Measurements from ENCODE around the gene NUTM1. TPM values are rescaled to one million over a fixed set of nuclear protein-coding genes. Genes with fewer than 3 reads are reported as not detected.
"Not testable (repeated sequence)": the region's sequence is repeated elsewhere in the genome, so short reads cannot be mapped to it uniquely, and the experiment has no call there.

Gene NUTM1
- total RNA-seq, 1 donor from 2014 or later = not detected

DNA sequence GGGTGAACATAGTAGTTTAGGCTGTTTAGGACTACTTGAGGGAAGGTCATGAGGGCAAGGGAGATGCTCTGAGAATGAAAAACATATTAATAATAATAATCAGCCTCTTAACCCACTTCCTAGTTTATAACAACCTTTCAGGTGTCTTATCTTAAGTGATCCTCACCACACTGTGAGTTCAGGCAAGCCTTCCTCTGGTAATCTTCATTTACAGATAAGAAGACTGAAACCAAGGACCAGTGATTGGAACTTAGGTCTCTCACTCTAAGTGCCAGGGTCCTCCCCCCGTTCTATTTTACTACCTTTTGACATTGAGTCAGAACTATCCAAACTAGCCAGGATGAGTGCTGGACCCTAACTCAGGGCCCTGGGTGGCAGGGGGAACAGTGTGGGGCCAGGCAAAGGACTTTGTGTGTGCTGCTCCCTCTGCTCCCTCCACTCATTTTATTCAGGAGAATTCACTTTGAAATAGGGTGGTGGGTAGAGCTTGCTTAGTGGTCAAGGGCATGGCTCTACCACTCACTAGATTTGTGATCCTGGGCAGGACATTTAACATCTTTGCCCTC is 5.7 kb downstream of the NUTM1 start:
- Mint-ChIP-seq H3K4me3 (no peak overlapping the region), H3K36me3 (ENCODE audit: low read depth) (no peaks in the 10 kb centered on the region), H3K4me1 (no peaks in the 10 kb centered on the region), H3K27ac (ENCODE audit: unreplicated experiment) (no peak overlapping the region), H3K9me3 (no peaks in the 10 kb centered on the region), H3K27me3 (ENCODE audit: low read depth) (peaks cover 5% of the 10 kb centered on the region)
- TF ChIP-seq, protein P1, sequence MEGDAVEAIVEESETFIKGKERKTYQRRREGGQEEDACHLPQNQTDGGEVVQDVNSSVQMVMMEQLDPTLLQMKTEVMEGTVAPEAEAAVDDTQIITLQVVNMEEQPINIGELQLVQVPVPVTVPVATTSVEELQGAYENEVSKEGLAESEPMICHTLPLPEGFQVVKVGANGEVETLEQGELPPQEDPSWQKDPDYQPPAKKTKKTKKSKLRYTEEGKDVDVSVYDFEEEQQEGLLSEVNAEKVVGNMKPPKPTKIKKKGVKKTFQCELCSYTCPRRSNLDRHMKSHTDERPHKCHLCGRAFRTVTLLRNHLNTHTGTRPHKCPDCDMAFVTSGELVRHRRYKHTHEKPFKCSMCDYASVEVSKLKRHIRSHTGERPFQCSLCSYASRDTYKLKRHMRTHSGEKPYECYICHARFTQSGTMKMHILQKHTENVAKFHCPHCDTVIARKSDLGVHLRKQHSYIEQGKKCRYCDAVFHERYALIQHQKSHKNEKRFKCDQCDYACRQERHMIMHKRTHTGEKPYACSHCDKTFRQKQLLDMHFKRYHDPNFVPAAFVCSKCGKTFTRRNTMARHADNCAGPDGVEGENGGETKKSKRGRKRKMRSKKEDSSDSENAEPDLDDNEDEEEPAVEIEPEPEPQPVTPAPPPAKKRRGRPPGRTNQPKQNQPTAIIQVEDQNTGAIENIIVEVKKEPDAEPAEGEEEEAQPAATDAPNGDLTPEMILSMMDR (conservative IDR thresholded peaks at IDR 0.05) = no peak
- DNase-seq (ENCODE audit: low read depth, low spot score) = no peak

DNA sequence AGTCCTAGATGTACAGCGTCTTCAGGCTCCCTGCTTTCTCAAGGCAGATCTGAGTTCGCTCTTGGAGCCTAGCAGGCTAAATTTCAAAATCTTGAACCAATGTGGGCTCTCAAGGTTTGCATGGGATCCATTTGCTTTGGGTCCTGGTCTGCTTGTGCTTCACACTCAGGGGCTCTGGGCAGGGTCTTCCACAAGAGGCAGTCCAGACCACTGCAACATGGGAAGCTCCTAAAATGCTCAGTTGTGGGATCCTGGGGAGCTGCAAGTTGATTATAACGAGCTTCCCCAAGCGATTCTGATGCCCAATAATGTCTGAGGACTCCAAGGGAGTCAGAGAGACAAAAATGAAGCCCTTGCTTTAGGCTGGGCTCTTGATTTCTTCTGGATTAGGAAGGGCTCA is 6.7 kb downstream of the NUTM1 start:
- H3K4me1 Mint-ChIP-seq = no peaks in the 10 kb centered on the region

DNA sequence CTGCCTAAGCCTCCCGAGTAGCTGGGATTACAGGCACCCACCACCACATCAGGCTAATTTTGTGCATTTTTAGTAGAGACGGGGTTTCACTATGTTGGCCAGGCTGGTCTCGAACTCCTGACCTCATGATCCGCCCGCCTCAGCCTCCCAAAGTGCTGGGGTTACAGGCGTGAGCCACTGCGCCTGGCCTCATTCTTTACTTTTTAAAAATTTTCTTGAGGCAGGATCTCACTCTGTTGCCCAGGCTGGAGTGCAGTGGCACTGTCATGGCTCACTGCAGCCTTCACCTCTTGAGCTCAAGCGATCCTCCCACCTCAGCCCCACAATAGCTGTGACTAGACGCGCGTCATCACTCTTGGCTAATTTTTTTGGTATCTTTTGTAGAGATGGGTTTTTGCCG is 9.9 kb downstream of the NUTM1 start:
- not testable (repeated sequence) for H3K9me3 Mint-ChIP-seq; H3K27ac Mint-ChIP-seq (ENCODE audit: unreplicated experiment); H3K4me1 Mint-ChIP-seq; H3K36me3 Mint-ChIP-seq (ENCODE audit: low read depth); DNase-seq (ENCODE audit: low read depth, low spot score); H3K27me3 Mint-ChIP-seq (ENCODE audit: low read depth); H3K4me3 Mint-ChIP-seq

More for the DNA sequence above, 6.7 kb downstream of the NUTM1 start:
- peaks cover 5% of the 10 kb centered on the region for H3K27me3 Mint-ChIP-seq (ENCODE audit: low read depth)
- H3K27ac Mint-ChIP-seq (ENCODE audit: unreplicated experiment) = no peak overlapping the region
- no peak overlapping the region for H3K4me3 Mint-ChIP-seq
- no peak for DNase-seq (ENCODE audit: low read depth, low spot score)
- no peaks in the 10 kb centered on the region for H3K9me3 Mint-ChIP-seq
- TF ChIP-seq, protein P1 (conservative IDR thresholded peaks at IDR 0.05) = no peak
- no peaks in the 10 kb centered on the region for H3K36me3 Mint-ChIP-seq (ENCODE audit: low read depth)

DNA sequence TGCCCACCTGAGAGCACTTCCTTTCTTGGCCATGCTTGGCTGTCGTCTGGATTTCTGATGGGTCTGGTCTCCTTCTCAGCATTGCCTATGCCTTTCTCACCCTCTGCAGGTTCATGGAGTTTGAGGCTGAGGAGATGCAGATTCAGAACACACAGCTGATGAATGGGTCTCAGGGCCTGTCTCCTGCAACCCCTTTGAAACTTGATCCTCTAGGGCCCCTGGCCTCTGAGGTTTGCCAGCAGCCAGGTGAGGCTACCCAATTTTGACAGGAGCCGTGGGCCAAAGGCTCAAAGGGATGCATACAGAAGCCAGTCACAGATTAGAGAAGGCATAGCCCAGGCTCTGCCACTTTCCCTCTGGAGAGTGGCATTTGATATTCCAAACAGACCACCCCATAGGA is 10.5 kb downstream of the NUTM1 start:
- DNase-seq (ENCODE audit: low read depth, low spot score) = no peak
- H3K4me1 Mint-ChIP-seq = no peaks in the 10 kb centered on the region
- H3K9me3 Mint-ChIP-seq = no peaks in the 10 kb centered on the region
- H3K4me3 Mint-ChIP-seq = no peak overlapping the region
- TF ChIP-seq, protein P1 (conservative IDR thresholded peaks at IDR 0.05) = no peak
- H3K36me3 Mint-ChIP-seq (ENCODE audit: low read depth) = no peaks in the 10 kb centered on the region
- H3K27me3 Mint-ChIP-seq (ENCODE audit: low read depth) = no peaks in the 10 kb centered on the region
- H3K27ac Mint-ChIP-seq (ENCODE audit: unreplicated experiment) = no peak overlapping the region

DNA sequence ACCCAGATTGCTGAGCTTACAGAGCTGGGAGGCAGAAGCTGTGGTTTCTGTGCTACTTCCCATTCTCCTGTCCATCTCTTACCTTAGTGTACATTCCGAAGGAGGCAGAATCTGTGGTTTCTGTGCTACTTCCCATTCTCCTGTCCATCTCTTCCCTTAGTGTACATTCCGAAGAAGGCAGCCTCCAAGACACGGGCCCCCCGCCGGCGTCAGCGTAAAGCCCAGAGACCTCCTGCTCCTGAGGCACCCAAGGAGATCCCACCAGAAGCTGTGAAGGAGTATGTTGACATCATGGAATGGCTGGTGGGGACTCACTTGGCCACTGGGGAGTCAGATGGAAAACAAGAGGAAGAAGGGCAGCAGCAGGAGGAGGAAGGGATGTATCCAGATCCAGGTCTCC is 11.2 kb downstream of the NUTM1 start:
- no peaks in the 10 kb centered on the region for H3K36me3 Mint-ChIP-seq (ENCODE audit: low read depth)
- no peaks in the 10 kb centered on the region for H3K4me1 Mint-ChIP-seq
- no peak overlapping the region for H3K4me3 Mint-ChIP-seq
- no peak overlapping the region for H3K27ac Mint-ChIP-seq (ENCODE audit: unreplicated experiment)
- TF ChIP-seq, protein P1 (conservative IDR thresholded peaks at IDR 0.05) = no peak
- no peaks in the 10 kb centered on the region for H3K27me3 Mint-ChIP-seq (ENCODE audit: low read depth)
- no peak for DNase-seq (ENCODE audit: low read depth, low spot score)
- H3K9me3 Mint-ChIP-seq = no peaks in the 10 kb centered on the region

DNA sequence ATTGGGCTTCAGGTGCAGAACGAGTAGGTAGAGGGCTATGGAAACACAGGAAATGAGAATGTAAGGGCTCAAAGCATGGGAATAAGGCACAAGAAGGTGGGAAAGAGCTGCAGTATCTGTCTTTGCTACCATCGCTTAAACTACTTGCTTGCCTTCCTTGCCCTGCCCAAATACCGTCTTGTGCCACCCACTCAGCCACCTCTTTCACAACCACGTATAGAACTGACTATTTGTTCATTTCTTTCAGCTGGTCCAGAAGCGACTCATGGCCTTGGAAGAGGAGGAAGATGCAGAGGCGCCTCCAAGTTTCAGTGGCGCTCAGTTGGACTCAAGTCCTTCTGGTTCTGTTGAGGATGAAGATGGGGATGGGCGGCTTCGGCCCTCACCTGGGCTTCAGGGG is 12.1 kb downstream of the NUTM1 start:
- no peak overlapping the region for H3K27ac Mint-ChIP-seq (ENCODE audit: unreplicated experiment)
- H3K4me3 Mint-ChIP-seq = no peak overlapping the region
- no peaks in the 10 kb centered on the region for H3K4me1 Mint-ChIP-seq
- TF ChIP-seq, protein P1 (conservative IDR thresholded peaks at IDR 0.05) = no peak
- no peaks in the 10 kb centered on the region for H3K9me3 Mint-ChIP-seq
- H3K27me3 Mint-ChIP-seq (ENCODE audit: low read depth) = no peaks in the 10 kb centered on the region
- no peaks in the 10 kb centered on the region for H3K36me3 Mint-ChIP-seq (ENCODE audit: low read depth)
- DNase-seq (ENCODE audit: low read depth, low spot score) = no peak
